Esophagus muscularis mucosa (tissue), 3 donors: ENCODE data around the gene ANKRD12.

Experiments used
- CTCF ChIP-seq, 3 experiments: fragments of 200-600 bp in 2 of 3; fragments of 450-650 bp in 1 of 3; sonication (generic) in 2 of 3; IDR thresholded peaks; one replicate each; pipeline ENCODE4 v1.5.1; 2017 to 2019; ENCODE audit warnings: antibody characterized with exemption in 3 of 3, mild to moderate bottlenecking in 2 of 3, moderate library complexity in 1 of 3
- POLR2A ChIP-seq: fragments of 450-650 bp; IDR thresholded peaks from one replicate; pipeline ENCODE4 v1.6.1; 2017; ENCODE audit warnings: antibody characterized with exemption, moderate library complexity, mild to moderate bottlenecking, low read depth
- POLR2AphosphoS5 ChIP-seq, 2 donors: sonication (generic); formaldehyde crosslinking; IDR thresholded peaks; one replicate each; pipeline ENCODE4 v1.6.1; 2017; ENCODE audit warnings: antibody characterized with exemption in 2 of 2

GRCh38 chr18:9160014-9160413 lies 23.4 kb downstream of the ANKRD12 start:
- no peak for TF ChIP-seq CTCF (IDR thresholded peaks at IDR 0.05)
- no peak for TF ChIP-seq POLR2A
- TF ChIP-seq POLR2AphosphoS5 (IDR thresholded peaks at IDR 0.05) = no peak
